Epidermal melanocyte (primary cell): ENCODE data around the gene SRSF7.
"Not testable (repeated sequence)": the region's sequence is repeated elsewhere in the genome, so short reads cannot be mapped to it uniquely, and the experiment has no call there.

Experiments used
- DNase-seq: peaks from one replicate; pipeline ENCODE4 v3.0.0; 2011; ENCODE audit warnings: low spot score; ENCODE audit not compliant: insufficient read length

SRSF7 gene

GRCh38 chr2:38750891-38751595, at the start of gene SRSF7:
Gene SRSF7 (minus strand): TSS chr2:38751361. CDS start chr2:38751256, 105 bp downstream.
- peak; percentile 98 for DNase-seq

GRCh38 chr2:38797953-38798352, 46.8 kb upstream of the SRSF7 start:
- no peak for DNase-seq

GRCh38 chr2:38797250-38797676, 46.1 kb upstream of the SRSF7 start:
- no peak for DNase-seq

GRCh38 chr2:38795016-38795415, 43.9 kb upstream of the SRSF7 start:
- DNase-seq, result not testable (repeated sequence)

- no peak for DNase-seq
Measured at GRCh38 chr2:38794235-38794946, 43.2 kb upstream of the SRSF7 start.

GRCh38 chr2:38793511-38793910, 42.4 kb upstream of the SRSF7 start:
- no peak for DNase-seq

GRCh38 chr2:38792751-38793150, 41.6 kb upstream of the SRSF7 start:
- no peak for DNase-seq

- not testable (repeated sequence) for DNase-seq
Measured at GRCh38 chr2:38792321-38792720, 41.2 kb upstream of the SRSF7 start.

- DNase-seq, result no peak
Measured at GRCh38 chr2:38791744-38792143, 40.6 kb upstream of the SRSF7 start.

- no peak for DNase-seq
Measured at GRCh38 chr2:38789691-38790090, 38.5 kb upstream of the SRSF7 start.

- DNase-seq, result no peak
Measured at GRCh38 chr2:38788306-38788705, 37.1 kb upstream of the SRSF7 start.

- DNase-seq, result no peak
Measured at GRCh38 chr2:38783586-38783985, 32.4 kb upstream of the SRSF7 start.

GRCh38 chr2:38778687-38779082, 27.5 kb upstream of the SRSF7 start:
- DNase-seq, result no peak

- DNase-seq, result no peak
Measured at GRCh38 chr2:38776531-38776930, 25.4 kb upstream of the SRSF7 start.

- DNase-seq, result no peak
Measured at GRCh38 chr2:38775921-38776225, 24.7 kb upstream of the SRSF7 start.

- DNase-seq, result no peak
Measured at GRCh38 chr2:38775097-38775920, 24.1 kb upstream of the SRSF7 start.

- no peak for DNase-seq
Measured at GRCh38 chr2:38771632-38772031, 20.5 kb upstream of the SRSF7 start.

GRCh38 chr2:38765551-38765950, 14.4 kb upstream of the SRSF7 start:
- no peak for DNase-seq

- DNase-seq, result no peak
Measured at GRCh38 chr2:38765149-38765548, 14.0 kb upstream of the SRSF7 start.

GRCh38 chr2:38763728-38764127, 12.6 kb upstream of the SRSF7 start:
- no peak for DNase-seq

- DNase-seq, result no peak
Measured at GRCh38 chr2:38763228-38763627, 12.1 kb upstream of the SRSF7 start.

GRCh38 chr2:38755891-38756290, 4.7 kb upstream of the SRSF7 start:
- not testable (repeated sequence) for DNase-seq
